Astrocyte (in vitro differentiated cells and primary cell): ENCODE measurements around the gene ZFYVE26.

Source experiments
- CTCF ChIP-seq: IDR thresholded peaks from 2 replicates; pipeline ENCODE4 v1.5.1; 2011; ENCODE audit warnings: low read depth, mild to moderate bottlenecking, inconsistent platforms, low read length, moderate library complexity; ENCODE audit not compliant: insufficient read depth
- EZH2 ChIP-seq: IDR thresholded peaks from 2 replicates; pipeline ENCODE4 v1.6.1; 2012; ENCODE audit warnings: mild to moderate bottlenecking, low read length, inconsistent platforms; ENCODE audit not compliant: insufficient read depth

GRCh38 chr14:67762051-67762450 lies 54.3 kb downstream of the ZFYVE26 start:
- TF ChIP-seq EZH2 (no peak), CTCF (no peak)
